GM21381 (cell line): ENCODE measurements around the gene TMEM187.
A peak's percentile ranks its signal among the peaks of the same experiment; 100 is the strongest.

ENCODE experiments used
- ATAC-seq: cut with Tn5 transposase; IDR thresholded peaks from one replicate; pipeline ENCODE4 v1.9.1; 2021; ENCODE audit warnings: mild to moderate bottlenecking, moderate library complexity; ENCODE audit not compliant: unreplicated experiment

TMEM187 gene, protein sequence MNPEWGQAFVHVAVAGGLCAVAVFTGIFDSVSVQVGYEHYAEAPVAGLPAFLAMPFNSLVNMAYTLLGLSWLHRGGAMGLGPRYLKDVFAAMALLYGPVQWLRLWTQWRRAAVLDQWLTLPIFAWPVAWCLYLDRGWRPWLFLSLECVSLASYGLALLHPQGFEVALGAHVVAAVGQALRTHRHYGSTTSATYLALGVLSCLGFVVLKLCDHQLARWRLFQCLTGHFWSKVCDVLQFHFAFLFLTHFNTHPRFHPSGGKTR

DNA sequence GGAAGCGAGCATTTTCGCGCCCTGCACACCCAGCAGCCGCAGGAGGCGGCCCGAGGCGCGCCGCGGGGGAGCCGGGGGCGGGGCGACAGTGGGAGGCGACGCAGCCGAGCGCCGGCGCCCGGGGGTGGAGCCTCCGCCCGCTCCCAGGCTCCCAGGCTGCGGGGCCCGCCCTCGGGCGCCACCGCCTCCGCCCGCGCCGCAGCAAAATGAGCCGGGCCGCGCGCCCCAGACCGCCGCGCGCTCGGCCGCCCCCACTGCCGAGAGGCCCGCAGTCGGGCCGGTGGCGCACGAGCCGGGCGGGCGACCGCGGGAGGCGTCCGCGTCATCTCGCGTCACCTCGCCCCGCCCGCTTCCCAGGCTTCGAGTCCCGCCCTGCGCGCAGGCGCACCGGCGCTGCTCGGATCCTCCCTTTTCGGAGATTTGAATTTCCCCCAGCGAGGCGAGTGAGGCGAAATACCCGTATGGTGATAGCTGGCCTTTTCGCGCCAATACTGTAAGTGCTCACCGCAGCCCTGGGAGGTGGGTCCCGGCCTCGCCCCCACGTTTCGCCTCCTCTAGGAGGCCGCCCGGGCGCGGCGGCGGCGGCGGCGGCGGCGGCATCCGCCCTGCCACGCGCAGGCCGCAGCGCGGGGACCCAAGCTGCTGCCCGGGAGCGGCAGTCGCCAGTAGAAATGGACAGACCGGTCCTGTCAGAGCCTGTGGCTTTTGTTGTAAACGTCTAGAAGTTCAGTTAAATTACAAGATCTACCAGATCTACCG, at the start of gene TMEM187:
TSS of gene TMEM187 (plus strand) at position 387 of the 759 bp plus-strand sequence. CDS start 9,309 bp downstream, outside the sequence.
- peak; percentile 50 for ATAC-seq

DNA sequence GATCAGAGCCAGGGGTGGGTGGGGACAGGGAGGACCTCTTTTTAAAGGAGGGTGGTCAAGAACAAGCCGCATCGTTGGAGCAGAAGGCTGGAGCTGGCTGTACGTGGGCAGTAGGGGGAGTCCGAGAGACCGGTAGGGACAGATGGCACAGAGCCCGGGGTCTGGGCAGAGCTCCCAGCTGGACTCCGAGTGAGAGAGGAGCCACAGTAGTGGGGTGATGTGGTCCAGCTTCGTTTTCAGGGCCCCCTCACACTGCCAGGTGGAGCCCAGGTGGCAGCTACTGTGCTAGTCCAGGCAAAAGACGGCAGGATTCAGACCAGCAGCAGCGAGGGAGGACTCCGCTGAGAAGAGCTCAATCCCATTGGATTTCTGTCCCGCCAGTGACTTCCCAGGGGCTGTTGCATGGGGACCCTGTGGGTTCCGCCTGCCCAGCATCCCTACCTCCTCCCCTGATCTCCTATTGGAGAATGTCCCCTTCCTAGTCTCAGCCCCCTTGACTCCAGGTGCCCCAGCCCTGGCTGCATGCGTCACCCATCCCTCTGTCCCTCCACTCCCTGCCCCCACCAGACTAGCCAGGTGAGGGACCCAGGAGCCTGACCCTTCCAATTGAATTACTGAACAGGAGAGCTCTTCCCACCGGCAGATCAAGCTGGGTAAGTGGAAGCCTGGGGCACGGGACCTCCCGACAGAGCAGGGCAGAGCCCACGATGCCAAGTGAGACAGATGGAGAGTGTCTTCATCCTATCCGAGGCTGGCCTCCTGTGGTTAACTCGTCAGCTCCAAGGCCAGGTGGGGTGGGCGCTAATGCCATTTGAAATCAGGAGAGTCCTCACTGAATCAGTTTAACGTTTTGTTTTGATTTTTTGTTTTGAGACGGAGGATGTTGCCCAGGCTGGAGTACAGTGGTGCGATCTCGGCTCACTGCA, 49.4 kb upstream of the TMEM187 start:
- no peak for ATAC-seq

DNA sequence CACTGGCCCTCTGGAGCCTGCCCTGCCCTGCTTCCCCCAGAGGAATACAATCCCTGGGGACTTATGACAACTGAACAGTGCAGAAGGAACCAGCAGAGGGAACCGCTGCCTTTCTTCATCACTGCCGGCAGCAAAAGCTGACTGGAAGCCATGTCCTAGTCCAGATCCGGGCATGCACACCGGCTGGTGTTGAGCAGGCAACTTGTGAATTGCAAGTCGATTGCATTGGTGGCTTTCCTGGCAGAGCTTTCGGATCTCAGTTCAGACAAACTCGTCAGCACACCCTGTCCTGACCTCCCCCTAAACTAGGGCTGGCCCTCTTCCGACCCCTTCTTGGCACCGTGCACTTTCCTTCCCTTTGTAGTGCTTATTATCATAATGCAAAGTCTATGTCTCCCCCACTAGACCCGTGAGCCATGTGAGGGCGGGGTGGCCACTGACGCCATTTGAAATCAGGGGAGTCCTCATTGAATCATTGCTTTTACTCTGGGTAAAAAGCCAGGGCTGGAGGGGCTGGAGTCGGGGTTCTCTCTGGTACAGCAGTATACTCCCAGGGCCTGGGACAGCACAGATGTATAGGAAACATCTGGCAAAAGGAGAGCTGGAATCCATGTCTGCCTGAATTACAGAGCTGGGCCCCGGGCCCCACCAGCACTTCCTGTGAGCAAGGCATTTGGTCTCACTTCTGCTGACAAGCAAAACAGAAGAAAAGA, 48.2 kb upstream of the TMEM187 start:
- ATAC-seq = no peak

DNA sequence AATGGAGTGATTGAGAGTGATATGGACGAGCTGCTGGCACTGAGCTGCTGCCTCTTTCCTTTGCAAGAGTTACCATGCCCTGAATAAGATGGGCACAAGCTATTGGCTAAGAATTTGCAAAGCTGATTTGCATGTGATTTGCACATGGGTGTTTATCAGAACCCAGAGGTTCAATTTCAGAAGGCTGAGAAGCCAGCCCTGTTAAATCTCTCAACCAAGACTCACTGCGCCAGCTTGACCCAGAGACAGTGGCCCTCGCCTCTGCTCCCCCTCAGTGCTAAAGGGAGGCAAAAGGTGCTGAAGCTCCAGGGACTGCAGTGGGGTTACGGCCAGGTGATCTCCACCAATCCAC, 47.2 kb upstream of the TMEM187 start:
- no peak for ATAC-seq

DNA sequence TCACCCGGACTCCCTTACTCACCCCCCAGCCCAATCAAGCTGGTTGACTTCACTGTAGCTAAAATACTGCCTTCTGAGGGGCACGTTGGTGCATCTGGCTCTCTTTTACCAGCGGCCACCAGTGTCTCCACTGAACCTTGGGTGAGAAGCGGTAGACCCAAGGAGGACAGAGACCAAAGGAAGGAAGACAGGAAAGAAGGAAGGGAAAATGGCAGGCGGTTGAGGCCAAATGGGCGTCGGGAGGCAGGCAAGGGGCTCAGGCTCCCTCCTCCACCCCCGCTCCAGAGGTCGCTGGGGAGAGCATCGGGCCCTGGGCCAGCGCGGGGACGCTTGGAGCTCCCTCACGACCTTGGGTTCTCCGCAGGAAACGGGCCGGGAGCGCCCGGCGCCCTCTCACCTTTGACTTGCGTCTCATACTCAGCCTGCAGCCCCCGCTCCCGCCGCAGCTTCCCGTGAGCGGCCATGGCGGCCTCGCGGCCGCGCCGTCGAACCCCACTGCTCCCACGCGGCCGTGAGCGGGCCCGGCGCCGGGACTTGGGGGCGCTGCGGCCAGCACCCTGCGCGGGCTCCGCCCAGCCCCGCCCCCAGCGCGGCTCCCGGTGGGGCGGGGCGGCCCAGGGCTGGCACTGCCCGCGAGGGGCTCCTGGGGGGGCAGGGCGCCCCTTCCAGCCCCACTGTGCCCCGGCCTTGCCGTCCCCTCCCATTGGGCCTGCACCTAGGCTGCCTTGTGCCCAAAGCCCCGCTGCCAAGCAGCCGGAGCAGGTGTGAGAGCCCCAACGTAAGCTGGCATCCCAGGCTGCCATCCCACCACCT, 46.6 kb upstream of the TMEM187 start, which contains the start of gene ARHGAP4:
TSS of gene ARHGAP4 (minus strand) at position 526 of the 813 bp plus-strand sequence. CDS start at position 464, 62 bp downstream.
- no peak for ATAC-seq

DNA sequence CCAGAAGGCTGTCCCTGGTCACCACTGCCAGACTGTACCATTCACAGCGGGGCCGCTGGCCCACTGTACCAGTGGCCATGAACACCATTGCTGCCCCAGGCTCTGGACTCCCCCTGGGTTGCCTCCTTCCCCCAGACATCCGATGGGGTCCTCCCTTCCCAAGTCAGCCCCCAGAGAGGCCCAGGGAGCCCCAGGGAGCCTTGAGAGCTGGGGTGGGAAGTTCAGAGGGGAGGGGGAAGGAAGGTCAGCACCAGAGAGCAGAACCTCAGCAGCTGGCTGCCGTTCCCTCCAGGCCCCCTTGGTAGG, 46.0 kb upstream of the TMEM187 start:
- ATAC-seq = no peak

DNA sequence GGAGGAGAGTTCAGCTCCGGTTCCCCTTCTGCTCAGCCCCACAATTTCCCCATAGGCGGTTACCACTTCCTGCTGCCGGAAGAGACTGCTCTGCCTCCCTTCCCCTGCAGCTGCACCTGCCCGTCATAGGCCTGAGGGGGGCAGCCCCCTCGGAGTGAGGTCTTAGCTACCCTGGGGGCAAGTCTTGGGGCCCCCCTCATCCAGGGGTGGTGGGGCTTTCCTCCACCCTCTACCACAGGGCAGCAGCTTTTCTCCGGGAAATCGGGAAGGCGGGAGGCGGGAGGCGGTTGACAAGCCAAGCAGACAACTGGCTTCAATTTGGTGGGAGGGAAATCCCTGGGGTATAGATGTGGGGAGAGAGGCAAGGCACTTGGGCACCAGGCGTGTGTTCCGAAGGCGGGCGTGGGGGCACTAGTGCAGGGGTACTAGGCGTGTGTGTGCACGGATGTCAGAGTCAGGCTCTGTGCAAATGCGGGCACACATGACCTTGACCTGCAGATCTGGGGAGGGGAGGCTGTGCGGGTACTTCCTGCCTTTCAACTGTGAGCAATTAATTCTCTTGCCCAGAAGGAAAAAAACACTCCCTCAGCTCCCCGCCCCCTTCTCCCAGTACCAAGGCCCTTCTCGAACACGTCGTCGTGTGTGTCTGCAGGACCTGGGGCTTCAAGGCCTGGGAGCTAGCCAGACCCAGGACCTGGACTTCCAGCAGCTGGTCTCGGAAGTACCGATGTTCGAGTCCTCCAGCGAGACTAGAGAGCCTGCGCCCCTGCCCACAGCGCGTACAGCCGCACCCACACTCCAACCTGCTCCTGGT, 45.5 kb upstream of the TMEM187 start:
- peak; percentile 31 for ATAC-seq

DNA sequence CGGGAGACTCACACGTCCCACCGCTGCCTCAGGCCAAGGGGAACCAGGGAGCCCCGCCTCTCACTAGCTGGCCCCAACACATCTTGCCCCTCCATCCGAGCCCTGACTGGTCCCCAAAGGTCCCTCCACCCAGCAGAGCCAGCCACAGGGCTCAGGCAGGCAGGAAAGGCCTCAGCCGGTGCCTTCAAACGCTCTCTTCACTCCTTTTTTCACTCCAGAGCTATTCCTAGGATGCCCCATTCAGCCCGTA, 45.0 kb upstream of the TMEM187 start:
- no peak for ATAC-seq

DNA sequence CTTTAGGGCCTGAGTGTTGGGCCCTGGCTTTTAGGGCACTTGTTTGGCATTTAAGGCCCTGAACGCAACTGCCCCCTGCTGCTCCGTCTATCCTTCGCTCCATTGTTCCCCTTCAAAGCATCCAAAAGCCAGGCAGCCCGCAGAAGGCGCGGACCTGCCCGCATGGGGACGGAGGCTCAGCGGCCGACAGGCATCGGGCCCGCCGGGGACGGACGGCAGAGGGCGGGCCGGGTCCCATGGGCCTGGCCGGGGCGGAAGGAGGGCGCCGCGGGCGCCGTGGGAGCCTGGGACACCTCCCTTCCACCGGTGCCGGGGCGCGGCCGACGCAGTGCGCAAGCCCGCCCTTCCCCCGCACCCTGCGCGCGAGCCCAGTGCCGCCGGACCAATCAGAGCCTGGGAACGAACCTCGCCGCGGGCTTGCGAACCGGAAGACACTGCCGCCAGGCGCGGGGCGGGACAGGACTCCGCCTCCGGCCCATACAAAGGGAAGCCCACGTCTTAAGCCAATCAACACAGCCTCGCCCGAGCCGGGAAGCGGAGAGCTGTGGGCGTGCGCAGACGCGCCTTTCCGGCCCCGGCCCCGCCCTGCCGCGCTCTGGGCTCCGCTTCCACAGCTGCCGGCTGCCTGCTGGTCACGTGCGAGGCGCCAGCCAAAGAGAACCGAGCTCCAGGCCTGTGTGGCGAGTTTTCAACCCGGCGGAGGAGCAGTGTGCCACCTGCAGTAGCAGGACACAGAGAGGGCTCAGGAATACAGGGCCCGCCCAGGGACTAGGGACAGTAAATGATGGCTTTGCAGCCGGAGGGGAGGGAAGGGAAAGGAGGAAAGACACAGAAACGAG, 44.4 kb upstream of the TMEM187 start:
- ATAC-seq = peak; percentile 68

DNA sequence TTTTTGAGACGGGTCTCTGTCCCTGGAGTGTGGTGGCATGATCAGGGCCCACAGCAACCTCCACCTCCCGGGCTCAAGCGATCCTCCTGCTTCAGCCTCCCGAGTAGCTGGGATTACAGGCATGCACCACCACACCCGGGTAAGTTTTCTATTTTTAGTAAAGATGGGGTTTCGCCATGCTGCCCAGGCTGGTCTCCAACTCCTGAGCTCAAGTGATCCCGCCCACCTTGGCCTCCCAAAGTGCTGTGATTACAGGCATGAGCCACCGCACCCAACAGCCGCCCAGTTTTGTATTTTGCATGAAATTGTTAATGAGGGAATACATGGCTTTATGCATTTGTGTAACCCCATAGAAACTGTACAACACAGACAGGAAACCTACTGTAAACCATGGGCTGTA, 43.7 kb upstream of the TMEM187 start:
- no peak for ATAC-seq

DNA sequence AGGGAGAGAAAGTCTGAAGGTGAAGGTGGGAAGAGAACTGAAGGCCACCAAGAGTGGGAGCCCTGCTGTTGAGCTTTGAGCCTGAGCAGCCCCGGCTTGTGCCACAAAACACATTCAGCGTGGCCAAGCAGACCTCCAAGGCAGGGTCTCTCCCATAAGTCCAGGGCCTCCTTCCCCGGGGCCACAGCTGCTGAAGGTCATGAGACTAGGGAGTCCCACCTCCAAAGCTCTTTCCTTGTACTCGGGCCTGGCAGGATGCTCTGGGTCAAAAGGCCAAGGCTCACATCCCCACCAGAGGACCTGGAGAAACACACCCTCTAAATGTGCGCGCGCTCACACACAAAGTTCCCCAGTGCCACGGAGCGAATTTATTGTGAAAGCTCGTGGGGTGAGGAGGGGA, 43.0 kb upstream of the TMEM187 start:
- ATAC-seq = no peak

DNA sequence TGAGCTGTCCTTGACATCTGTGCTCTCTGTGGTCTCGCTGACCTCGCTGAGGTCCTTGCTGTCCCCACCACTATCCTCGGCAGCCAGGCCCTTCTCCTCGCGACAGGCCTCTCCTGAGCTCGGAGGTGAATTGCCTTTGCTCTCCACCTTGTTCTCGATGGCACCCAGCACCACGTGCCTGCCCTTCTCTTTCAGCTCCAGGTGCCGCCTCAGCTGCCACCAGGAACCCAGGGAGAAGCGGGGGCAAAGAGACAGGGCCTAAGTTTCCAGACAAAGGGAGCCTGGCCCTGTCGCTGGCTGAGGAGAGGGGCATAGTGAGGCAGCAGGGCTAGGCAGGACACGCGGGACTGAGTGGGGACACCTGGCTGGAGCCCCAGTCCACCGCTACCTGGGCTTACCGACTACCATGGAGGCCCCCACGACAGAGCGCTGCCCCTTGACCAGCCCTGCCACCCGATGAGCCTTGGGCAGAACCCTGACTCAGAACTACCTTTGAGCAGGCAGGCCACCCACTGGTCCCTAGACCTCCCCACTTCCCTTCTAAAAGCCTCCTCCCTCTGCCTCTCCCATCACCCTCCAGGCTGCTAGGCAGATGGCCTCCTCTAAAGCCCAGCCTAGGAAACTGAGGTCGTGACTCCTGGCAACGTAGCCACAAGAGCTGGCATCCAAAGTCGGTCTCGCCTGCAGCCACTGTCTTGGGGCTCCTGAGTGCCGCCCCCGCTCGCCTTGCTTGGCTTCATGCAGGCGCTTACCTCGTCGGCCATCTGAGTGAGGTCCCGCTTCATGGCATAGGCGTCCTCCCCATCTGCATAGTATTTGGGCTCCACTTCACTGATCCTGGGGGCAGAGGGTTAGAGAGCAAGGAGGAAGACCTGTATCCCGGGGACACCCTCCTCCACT, 42.3 kb upstream of the TMEM187 start:
- ATAC-seq = no peak

DNA sequence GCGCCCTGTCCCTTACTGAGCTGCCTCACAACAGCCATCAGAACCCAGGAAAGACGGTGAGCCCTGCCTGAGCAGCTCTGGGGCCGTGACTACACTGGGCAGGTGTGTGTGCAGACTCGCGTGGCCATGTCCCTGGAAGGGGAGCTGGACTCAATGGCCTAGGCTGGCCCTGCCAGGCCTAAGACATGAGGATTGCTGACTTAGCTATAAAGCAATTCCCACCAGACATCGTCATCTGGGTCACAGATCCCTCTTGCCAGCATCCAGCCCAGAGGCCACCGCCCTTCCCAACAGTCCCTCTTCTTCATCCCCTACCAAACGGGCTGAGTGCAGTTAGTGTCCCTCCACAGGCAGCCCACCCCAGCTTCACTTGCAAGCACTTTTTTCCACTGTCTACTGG, 41.4 kb upstream of the TMEM187 start:
- ATAC-seq = no peak

DNA sequence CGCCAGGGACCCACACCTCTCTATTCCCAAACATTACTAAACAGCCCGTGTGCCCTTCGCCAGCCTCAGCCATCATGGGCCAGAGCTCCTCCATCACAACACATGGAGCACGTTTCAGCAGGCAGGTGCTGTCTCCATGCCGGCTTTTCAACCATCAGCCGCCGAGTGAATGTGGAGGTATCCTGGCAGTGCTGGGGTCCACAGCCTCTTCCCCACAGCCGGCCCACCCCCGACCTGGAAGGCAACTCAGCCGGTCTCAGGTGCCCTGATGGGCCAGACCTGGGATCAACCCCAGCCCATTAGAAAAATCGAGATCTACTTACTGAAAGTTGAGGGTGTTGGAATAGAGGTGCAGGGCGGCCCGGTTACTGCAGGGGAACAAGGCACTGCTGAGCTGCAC, 40.8 kb upstream of the TMEM187 start:
- no peak for ATAC-seq

DNA sequence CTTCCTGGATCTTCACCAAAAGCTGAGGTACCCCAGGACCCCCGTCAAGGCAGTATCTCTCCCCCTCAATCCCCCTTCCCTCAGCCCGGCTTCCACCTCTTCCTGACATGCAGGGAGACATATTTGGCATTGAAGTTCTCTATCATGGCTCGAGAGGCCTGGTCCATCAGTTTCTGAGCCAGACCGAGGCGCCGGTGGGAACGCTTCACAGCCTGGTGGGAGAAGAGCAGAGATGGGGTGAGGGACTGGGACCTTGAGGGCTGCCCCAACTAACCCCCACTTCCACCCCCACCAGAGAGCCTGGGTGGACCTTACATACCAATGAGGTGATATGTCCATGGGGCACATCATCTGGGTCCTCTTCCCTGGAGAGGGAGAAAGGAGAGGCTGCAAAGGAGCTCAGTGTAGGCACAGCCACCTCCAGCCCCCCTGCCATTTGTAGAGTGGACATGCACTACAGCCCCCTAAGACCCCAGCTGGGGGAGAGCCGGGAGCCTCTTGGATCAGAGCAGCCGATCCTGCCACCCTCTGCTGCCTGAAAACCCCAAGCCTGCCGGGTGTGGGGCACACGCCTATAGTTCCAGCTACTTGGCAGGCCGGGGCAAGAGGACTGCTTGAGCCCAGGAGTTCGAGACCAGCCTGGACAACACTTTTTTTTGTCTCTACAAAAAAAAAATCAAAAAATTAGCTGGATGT, 40.2 kb upstream of the TMEM187 start:
- ATAC-seq = no peak

DNA sequence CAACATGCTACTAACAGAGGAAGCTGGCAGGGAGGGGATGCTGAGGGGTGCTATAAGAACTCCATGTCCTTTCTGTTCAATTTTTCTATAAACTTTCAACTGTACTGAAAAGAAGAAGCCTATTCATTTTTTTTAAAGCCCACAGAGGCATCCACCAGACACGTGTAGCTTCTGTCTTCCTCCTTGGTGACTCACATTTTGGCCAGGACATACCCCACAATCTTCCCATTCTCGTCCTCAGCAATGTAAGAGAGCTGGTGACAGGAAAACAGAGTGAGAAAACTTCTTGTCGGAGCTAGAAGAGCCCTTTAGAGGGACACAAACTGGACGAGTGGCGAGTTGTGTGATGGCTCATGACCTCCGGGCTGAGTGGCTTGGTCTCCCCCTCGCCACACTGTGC, 38.8 kb upstream of the TMEM187 start:
- ATAC-seq = no peak

DNA sequence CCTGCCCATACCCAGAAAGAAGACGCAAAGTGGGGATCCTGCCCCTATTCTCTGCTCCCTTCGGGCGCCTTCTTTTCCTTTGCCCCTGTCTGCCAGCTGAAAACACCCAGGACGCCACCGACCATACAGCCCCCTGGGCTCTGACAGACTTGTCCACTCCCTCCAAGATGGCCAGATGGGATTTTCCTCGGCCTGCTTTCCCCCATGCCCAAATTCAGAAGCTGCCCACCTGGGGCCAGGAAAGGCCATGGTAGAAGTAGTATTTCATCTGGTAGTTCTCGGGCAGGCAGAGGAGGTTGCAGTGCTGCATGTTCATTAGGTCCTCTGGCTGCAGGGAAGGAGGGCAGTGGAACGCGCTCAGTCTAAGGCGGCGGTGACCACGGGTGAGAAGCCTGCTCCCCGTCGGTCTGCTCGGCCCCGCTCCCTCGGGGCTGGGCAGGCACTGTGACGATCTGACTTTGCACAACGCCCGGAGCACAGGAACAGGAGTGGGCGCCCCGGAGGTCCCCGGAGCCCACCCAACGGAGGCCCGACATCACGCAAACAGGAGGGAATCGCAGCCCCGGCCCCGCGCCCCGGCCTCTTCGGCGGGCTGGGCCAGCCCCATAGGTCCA, 38.3 kb upstream of the TMEM187 start:
- peak; percentile 18 for ATAC-seq
